ENCODE measurements around the gene DYRK1A. TPM values are rescaled to one million over a fixed set of nuclear protein-coding genes. Genes with fewer than 3 reads are reported as not detected.
A peak's percentile ranks its signal among the peaks of the same experiment; 100 is the strongest.
"Not testable (repeated sequence)": the region's sequence is repeated elsewhere in the genome, so short reads cannot be mapped to it uniquely, and the experiment has no call there.

The DYRK1A gene
- total RNA-seq, 1 donor from 2014 or later: 21.6 TPM

GRCh38 chr21:37520801-37521200 is 154.2 kb downstream of the DYRK1A start:
- no peak for DNase-seq (ENCODE audit: low spot score)
- ATAC-seq: no peak

GRCh38 chr21:37521658-37522057 is 155.1 kb downstream of the DYRK1A start:
- no peak for DNase-seq (ENCODE audit: low spot score)
- no peak for ATAC-seq

- no peak for ATAC-seq
- DNase-seq (ENCODE audit: low spot score): no peak
These were observed 156.2 kb downstream of the DYRK1A start for GRCh38 chr21:37522641-37523295.

GRCh38 chr21:37524944-37525343 is 158.4 kb downstream of the DYRK1A start:
- ATAC-seq; DNase-seq (ENCODE audit: low spot score): not testable (repeated sequence)

- no peak for ATAC-seq
- DNase-seq (ENCODE audit: low spot score): no peak
These were observed 159.2 kb downstream of the DYRK1A start for GRCh38 chr21:37525810-37526209.

- ATAC-seq (no peak), DNase-seq (ENCODE audit: low spot score) (no peak)
These were observed 160.5 kb downstream of the DYRK1A start for GRCh38 chr21:37527103-37527502.

GRCh38 chr21:37527716-37528115 is 161.1 kb downstream of the DYRK1A start:
- no peak for ATAC-seq
- no peak for DNase-seq (ENCODE audit: low spot score)

GRCh38 chr21:37528150-37528937 is 161.8 kb downstream of the DYRK1A start:
- DNase-seq (ENCODE audit: low spot score): no peak
- no peak for ATAC-seq

GRCh38 chr21:37529649-37530048 is 163.1 kb downstream of the DYRK1A start:
- DNase-seq (ENCODE audit: low spot score) (no peak), ATAC-seq (no peak)

- ATAC-seq (peak; percentile 37), DNase-seq (ENCODE audit: low spot score) (no peak)
These were observed 164.4 kb downstream of the DYRK1A start for GRCh38 chr21:37530901-37531351.

GRCh38 chr21:37531431-37531932 is 164.9 kb downstream of the DYRK1A start:
- DNase-seq (ENCODE audit: low spot score) (no peak), ATAC-seq (peak; percentile 41)

- ATAC-seq (peak; percentile 68), DNase-seq (ENCODE audit: low spot score) (no peak)
These were observed 166.6 kb downstream of the DYRK1A start for GRCh38 chr21:37532868-37533780.

GRCh38 chr21:37534431-37534830 is 167.9 kb downstream of the DYRK1A start:
- no peak for ATAC-seq
- no peak for DNase-seq (ENCODE audit: low spot score)

GRCh38 chr21:37535130-37535529 is 168.6 kb downstream of the DYRK1A start:
- DNase-seq (ENCODE audit: low spot score) (no peak), ATAC-seq (no peak)

GRCh38 chr21:37535672-37536071 is 169.1 kb downstream of the DYRK1A start:
- DNase-seq (ENCODE audit: low spot score) (no peak), ATAC-seq (no peak)

GRCh38 chr21:37536616-37537278 is 170.2 kb downstream of the DYRK1A start:
- no peak for ATAC-seq
- DNase-seq (ENCODE audit: low spot score): no peak

GRCh38 chr21:37537391-37537996 is 170.9 kb downstream of the DYRK1A start:
- no peak for DNase-seq (ENCODE audit: low spot score)
- no peak for ATAC-seq

GRCh38 chr21:37538971-37539590 is 172.5 kb downstream of the DYRK1A start:
- ATAC-seq (no peak), DNase-seq (ENCODE audit: low spot score) (no peak)

- not testable (repeated sequence) for ATAC-seq; DNase-seq (ENCODE audit: low spot score)
These were observed 174.6 kb downstream of the DYRK1A start for GRCh38 chr21:37541128-37541527.

- ATAC-seq (no peak), DNase-seq (ENCODE audit: low spot score) (no peak)
These were observed 175.9 kb downstream of the DYRK1A start for GRCh38 chr21:37542512-37542911.

Data from left lobe of liver (tissue), 2 donors.